Measurements from ENCODE around the gene UBE2D3. TPM values are rescaled to one million over a fixed set of nuclear protein-coding genes. Genes with fewer than 3 reads are reported as not detected.
A peak's percentile ranks its signal among the peaks of the same experiment; 100 is the strongest.

The UBE2D3 gene
- polyA plus RNA-seq, 1 donor from 2014 or later: 373 TPM

DNA sequence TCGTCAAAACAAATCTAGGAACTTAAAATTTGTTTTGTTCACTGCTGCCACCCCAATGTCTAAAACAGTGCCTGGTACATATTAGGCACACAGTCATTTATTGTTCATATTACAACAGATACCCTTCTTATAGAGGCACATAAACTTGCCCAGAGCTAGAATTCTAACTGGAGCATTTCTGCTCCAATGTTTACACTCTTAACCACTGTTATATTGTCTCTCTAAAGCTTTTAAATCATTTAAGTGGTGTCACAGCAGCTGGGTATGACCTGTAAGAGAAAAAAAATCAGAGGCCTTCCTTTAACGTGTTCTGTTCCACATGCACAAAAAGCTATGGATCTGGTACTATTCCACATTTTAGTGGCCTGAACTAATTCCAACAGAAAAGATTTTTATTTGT is 3.0 kb downstream of the UBE2D3 start:
- Histone ChIP-seq H3K4me3 (ENCODE audit: low read length) (peak overlapping the region; percentile 90), H3K79me2 (replicated peaks; ENCODE audit: insufficient read depth, low read length) (peaks cover 80% of the 10 kb centered on the region), H3K9ac (ENCODE audit: low read length) (peak overlapping the region; percentile 100), H4K20me1 (ENCODE audit: insufficient read depth) (peaks cover 21% of the 10 kb centered on the region), H3K4me2 (ENCODE audit: low read length) (peak overlapping the region; percentile 58), H2AFZ (ENCODE audit: low read depth, low read length) (no peak overlapping the region), H3K9me3 (ENCODE audit: low read length) (no peaks in the 10 kb centered on the region), H3K27ac (ENCODE audit: low read length) (peak overlapping the region; percentile 100), H3K36me3 (ENCODE audit: insufficient read depth, low read length) (no peaks in the 10 kb centered on the region), H3F3A (ENCODE audit: insufficient read depth, low read length, poor library complexity, severe bottlenecking) (peaks cover 12% of the 10 kb centered on the region), H3K27me3 (ENCODE audit: insufficient read depth, low read depth, low read length) (no peaks in the 10 kb centered on the region), H3K9me2 (ENCODE audit: insufficient read depth, low read length) (no peaks in the 10 kb centered on the region)
- TF ChIP-seq RAD21 (conservative IDR thresholded peaks at IDR 0.05) (no peak), TAF1 (IDR thresholded peaks at IDR 0.05; ENCODE audit: low read depth) (no peak), SMC3 (conservative IDR thresholded peaks at IDR 0.05; ENCODE audit: poor library complexity) (no peak)
- TF ChIP-seq, protein P1, sequence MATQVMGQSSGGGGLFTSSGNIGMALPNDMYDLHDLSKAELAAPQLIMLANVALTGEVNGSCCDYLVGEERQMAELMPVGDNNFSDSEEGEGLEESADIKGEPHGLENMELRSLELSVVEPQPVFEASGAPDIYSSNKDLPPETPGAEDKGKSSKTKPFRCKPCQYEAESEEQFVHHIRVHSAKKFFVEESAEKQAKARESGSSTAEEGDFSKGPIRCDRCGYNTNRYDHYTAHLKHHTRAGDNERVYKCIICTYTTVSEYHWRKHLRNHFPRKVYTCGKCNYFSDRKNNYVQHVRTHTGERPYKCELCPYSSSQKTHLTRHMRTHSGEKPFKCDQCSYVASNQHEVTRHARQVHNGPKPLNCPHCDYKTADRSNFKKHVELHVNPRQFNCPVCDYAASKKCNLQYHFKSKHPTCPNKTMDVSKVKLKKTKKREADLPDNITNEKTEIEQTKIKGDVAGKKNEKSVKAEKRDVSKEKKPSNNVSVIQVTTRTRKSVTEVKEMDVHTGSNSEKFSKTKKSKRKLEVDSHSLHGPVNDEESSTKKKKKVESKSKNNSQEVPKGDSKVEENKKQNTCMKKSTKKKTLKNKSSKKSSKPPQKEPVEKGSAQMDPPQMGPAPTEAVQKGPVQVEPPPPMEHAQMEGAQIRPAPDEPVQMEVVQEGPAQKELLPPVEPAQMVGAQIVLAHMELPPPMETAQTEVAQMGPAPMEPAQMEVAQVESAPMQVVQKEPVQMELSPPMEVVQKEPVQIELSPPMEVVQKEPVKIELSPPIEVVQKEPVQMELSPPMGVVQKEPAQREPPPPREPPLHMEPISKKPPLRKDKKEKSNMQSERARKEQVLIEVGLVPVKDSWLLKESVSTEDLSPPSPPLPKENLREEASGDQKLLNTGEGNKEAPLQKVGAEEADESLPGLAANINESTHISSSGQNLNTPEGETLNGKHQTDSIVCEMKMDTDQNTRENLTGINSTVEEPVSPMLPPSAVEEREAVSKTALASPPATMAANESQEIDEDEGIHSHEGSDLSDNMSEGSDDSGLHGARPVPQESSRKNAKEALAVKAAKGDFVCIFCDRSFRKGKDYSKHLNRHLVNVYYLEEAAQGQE (IDR thresholded peaks at IDR 0.05; ENCODE audit: borderline replicate concordance): no peak
- TF ChIP-seq, protein P2, sequence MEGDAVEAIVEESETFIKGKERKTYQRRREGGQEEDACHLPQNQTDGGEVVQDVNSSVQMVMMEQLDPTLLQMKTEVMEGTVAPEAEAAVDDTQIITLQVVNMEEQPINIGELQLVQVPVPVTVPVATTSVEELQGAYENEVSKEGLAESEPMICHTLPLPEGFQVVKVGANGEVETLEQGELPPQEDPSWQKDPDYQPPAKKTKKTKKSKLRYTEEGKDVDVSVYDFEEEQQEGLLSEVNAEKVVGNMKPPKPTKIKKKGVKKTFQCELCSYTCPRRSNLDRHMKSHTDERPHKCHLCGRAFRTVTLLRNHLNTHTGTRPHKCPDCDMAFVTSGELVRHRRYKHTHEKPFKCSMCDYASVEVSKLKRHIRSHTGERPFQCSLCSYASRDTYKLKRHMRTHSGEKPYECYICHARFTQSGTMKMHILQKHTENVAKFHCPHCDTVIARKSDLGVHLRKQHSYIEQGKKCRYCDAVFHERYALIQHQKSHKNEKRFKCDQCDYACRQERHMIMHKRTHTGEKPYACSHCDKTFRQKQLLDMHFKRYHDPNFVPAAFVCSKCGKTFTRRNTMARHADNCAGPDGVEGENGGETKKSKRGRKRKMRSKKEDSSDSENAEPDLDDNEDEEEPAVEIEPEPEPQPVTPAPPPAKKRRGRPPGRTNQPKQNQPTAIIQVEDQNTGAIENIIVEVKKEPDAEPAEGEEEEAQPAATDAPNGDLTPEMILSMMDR (IDR thresholded peaks at IDR 0.05; ENCODE audit: poor library complexity, severe bottlenecking): no peak

DNA sequence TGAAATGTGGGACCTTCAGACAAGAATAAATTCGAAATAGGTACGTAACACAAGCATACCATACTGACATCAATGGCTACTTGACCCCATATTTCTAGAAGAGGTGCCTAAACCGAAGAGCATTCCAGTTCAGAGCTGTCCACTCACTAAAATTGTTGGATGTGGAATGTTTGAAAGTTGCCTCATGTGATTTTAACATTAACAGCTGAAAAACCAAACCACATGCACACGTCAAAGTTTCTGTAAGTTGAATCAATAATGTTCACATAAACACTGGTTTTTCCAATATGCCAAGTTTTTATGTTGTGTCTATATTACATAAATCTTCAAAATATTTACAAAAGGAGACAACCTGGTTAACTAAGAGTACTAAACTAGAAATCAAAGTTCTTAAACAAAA is 3.5 kb downstream of the UBE2D3 start:
- TF ChIP-seq EP300 (conservative IDR thresholded peaks at IDR 0.05; ENCODE audit: poor library complexity, severe bottlenecking) (no peak), POLR2AphosphoS5 (IDR thresholded peaks at IDR 0.05) (no peak), TAF1 (IDR thresholded peaks at IDR 0.05; ENCODE audit: low read depth) (no peak), RAD21 (conservative IDR thresholded peaks at IDR 0.05) (no peak), SMC3 (conservative IDR thresholded peaks at IDR 0.05; ENCODE audit: poor library complexity) (no peak), MXI1 (conservative IDR thresholded peaks at IDR 0.05; ENCODE audit: poor library complexity, severe bottlenecking) (no peak), EZH2 (IDR thresholded peaks at IDR 0.05; ENCODE audit: borderline replicate concordance, insufficient read depth, low read length, poor library complexity, severe bottlenecking) (no peak)
- TF ChIP-seq, protein P1 (IDR thresholded peaks at IDR 0.05; ENCODE audit: borderline replicate concordance): no peak
- TF ChIP-seq, protein P2 (IDR thresholded peaks at IDR 0.05; ENCODE audit: poor library complexity, severe bottlenecking): no peak
- Histone ChIP-seq H3K79me2 (replicated peaks; ENCODE audit: insufficient read depth, low read length) (peaks cover 80% of the 10 kb centered on the region), H3K27me3 (ENCODE audit: insufficient read depth, low read depth, low read length) (no peaks in the 10 kb centered on the region), H3F3A (ENCODE audit: insufficient read depth, low read length, poor library complexity, severe bottlenecking) (peaks cover 12% of the 10 kb centered on the region), H3K4me3 (ENCODE audit: low read length) (peak overlapping the region; percentile 90), H3K9ac (ENCODE audit: low read length) (no peak overlapping the region), H2AFZ (ENCODE audit: low read depth, low read length) (no peak overlapping the region), H4K20me1 (ENCODE audit: insufficient read depth) (peaks cover 26% of the 10 kb centered on the region), H3K36me3 (ENCODE audit: insufficient read depth, low read length) (no peaks in the 10 kb centered on the region), H3K27ac (ENCODE audit: low read length) (no peak overlapping the region), H3K9me3 (ENCODE audit: low read length) (no peaks in the 10 kb centered on the region), H3K4me2 (ENCODE audit: low read length) (peak overlapping the region; percentile 58), H3K9me2 (ENCODE audit: insufficient read depth, low read length) (no peaks in the 10 kb centered on the region)

Data from neural cell (in vitro differentiated cells).